ENCODE data around the gene ROR1. TPM values are rescaled to one million over a fixed set of nuclear protein-coding genes. Genes with fewer than 3 reads are reported as not detected.

Gene ROR1
- total RNA-seq, 1 experiment from 2014 or later = 2.7 TPM

- no peaks in the 10 kb centered on the region for H3K27me3 ChIP-seq (ENCODE audit: insufficient read depth, low read length)
- no TSS peak for BruUV-seq (replicated peaks)
- no peaks in the 10 kb centered on the region for H3K9me3 ChIP-seq (ENCODE audit: control insufficient read depth in 1 of 2, insufficient read depth in 1 of 2, low read depth in 1 of 2, low read length in 2 of 2)
- H3K4me2 ChIP-seq (ENCODE audit: low read length) = no peak overlapping the region
- H4K20me1 ChIP-seq (ENCODE audit: insufficient read depth) = no peaks in the 10 kb centered on the region
- ChIA-PET CTCF (no interaction called here), POLR2A (no interaction called here), RAD21 (ENCODE audit: low non-redundant PET in 1 of 2, low total read pairs in 2 of 2, uncharacterized antibody in 2 of 2, unreplicated experiment in 2 of 2) (no interaction called here)
- DNase-seq (ENCODE audit: low read depth, low spot score) (no peak), ATAC-seq (no peak)
- no peak overlapping the region for H3K27ac ChIP-seq (ENCODE audit: low read depth, low read length)
- no peaks in the 10 kb centered on the region for H3K9me2 ChIP-seq (ENCODE audit: insufficient read depth)
- H2AFZ ChIP-seq (ENCODE audit: low read depth, low read length, poor library complexity, severe bottlenecking) = no peak overlapping the region
- intact Hi-C loops (cut with micrococcal nuclease) = no loop called here
- H3K4me1 ChIP-seq (ENCODE audit: control insufficient read depth in 1 of 2, insufficient read depth in 2 of 2, low read length in 2 of 2) = peaks cover 7 to 9% of the 10 kb centered on the region in 2 experiments; a peak in 3 of 4 replicates
- H3K36me3 ChIP-seq (ENCODE audit: control insufficient read depth in 1 of 2, insufficient read depth in 2 of 2, low read length in 2 of 2) = no peaks in the 10 kb centered on the region
- TF ChIP-seq CEBPB (IDR thresholded peaks at IDR 0.05; ENCODE audit: low read depth) = no peak
- TF ChIP-seq ATF3 (IDR thresholded peaks at IDR 0.05) = no peak
- TF ChIP-seq SP1 (IDR thresholded peaks at IDR 0.05; ENCODE audit: low read depth) = no peak
- TF ChIP-seq YY1 (IDR thresholded peaks at IDR 0.05; ENCODE audit: extremely low read depth, insufficient replicate concordance, low read depth, low read length) = no peak
- no peak for TF ChIP-seq RAD21 (IDR thresholded peaks at IDR 0.05; ENCODE audit: low read depth)
- TF ChIP-seq TCF7L2 (IDR thresholded peaks at IDR 0.05; ENCODE audit: borderline replicate concordance, extremely low read depth, insufficient read depth, insufficient read length) = no peak
- no peak for TF ChIP-seq REST (IDR thresholded peaks at IDR 0.05; ENCODE audit: low read depth)
- TF ChIP-seq ZBTB33 (IDR thresholded peaks at IDR 0.05; ENCODE audit: extremely low read depth, insufficient replicate concordance, low read length) = no peak
- no peak for TF ChIP-seq CBX3 (IDR thresholded peaks at IDR 0.05; ENCODE audit: low read depth)
- TF ChIP-seq ELF1 (IDR thresholded peaks at IDR 0.05; ENCODE audit: borderline replicate concordance, low read depth) = no peak
- TF ChIP-seq SRF (IDR thresholded peaks at IDR 0.05; ENCODE audit: low read depth) = no peak
- no peak for TF ChIP-seq JUND (IDR thresholded peaks at IDR 0.05)
- no peak for TF ChIP-seq EZH2 (IDR thresholded peaks at IDR 0.05)
- TF ChIP-seq MAX (IDR thresholded peaks at IDR 0.05) = no peak
- TF ChIP-seq CTCF (IDR thresholded peaks at IDR 0.05 in 2 of 3, conservative IDR thresholded peaks at IDR 0.05 in 1 of 3; ENCODE audit: borderline replicate concordance in 1 of 3, insufficient read depth in 1 of 3, low read depth in 2 of 3, low read length in 2 of 3) = no peak
- TF ChIP-seq EZH2phosphoT487 (IDR thresholded peaks at IDR 0.05; ENCODE audit: borderline replicate concordance) = no peak
- TF ChIP-seq POLR2A (IDR thresholded peaks at IDR 0.05; ENCODE audit: borderline replicate concordance, extremely low read depth, insufficient read depth, insufficient read length) = no peak
- no peak for TF ChIP-seq ZFX (IDR thresholded peaks at IDR 0.05)
- H3K9ac ChIP-seq (ENCODE audit: low read length) = no peak overlapping the region
- no peaks in the 10 kb centered on the region for H3K79me2 ChIP-seq (ENCODE audit: insufficient read depth, low read length)
- no peak overlapping the region for H3K4me3 ChIP-seq (replicated peaks in 1 of 2; ENCODE audit: low read depth in 1 of 2, low read length in 2 of 2)
Measured at GRCh38 chr1:64036549-64036948, 262.7 kb downstream of the ROR1 start.

Measured in HCT116 (cell line).